ENCODE measurements around the gene RYR2.

GRCh38 chr1:237237721-237238120 is 195.7 kb downstream of the RYR2 start:
- no peak for TF ChIP-seq PHTF2 (CRISPR knock-in tag; IDR thresholded peaks at IDR 0.05)
- TF ChIP-seq MLLT1 (IDR thresholded peaks at IDR 0.05) = no peak
